ENCODE results near the gene PFKFB4. TPM values are rescaled to one million over a fixed set of nuclear protein-coding genes. Genes with fewer than 3 reads are reported as not detected.

The PFKFB4 gene
- total and polyA plus RNA-seq, 4 donors: 13.2 to 18.3 (median 14.7) TPM

GRCh38 chr3:48519277-48519643, 37.3 kb downstream of the PFKFB4 start:
- no peaks in the 10 kb centered on the region for H3K27me3 ChIP-seq (ENCODE audit: control insufficient read depth, insufficient read depth, low read length)
- H3K36me3 ChIP-seq (ENCODE audit: control insufficient read depth, insufficient read depth, low read length): peaks cover 55% of the 10 kb centered on the region
- H3K4me3 ChIP-seq (ENCODE audit: low read depth, low read length): no peak overlapping the region
- no peaks in the 10 kb centered on the region for H3K4me1 ChIP-seq (ENCODE audit: control insufficient read depth, insufficient read depth, low read length)
- H3K9me3 ChIP-seq (ENCODE audit: control insufficient read depth, insufficient read depth, low read length): no peaks in the 10 kb centered on the region
- no peak for DNase-seq (ENCODE audit: low read depth in 4 of 6, low spot score in 6 of 6)
- H3K27ac ChIP-seq (ENCODE audit: low read depth, low read length): no peak overlapping the region
- WGBS (ENCODE audit: insufficient coverage): 94% methylated on average over 8 of the region's 9 CpGs

GRCh38 chr3:48518638-48519276, 37.8 kb downstream of the PFKFB4 start:
- Histone ChIP-seq H3K36me3 (ENCODE audit: control insufficient read depth, insufficient read depth, low read length) (peaks cover 53% of the 10 kb centered on the region), H3K4me3 (ENCODE audit: low read depth, low read length) (no peak overlapping the region), H3K27me3 (ENCODE audit: control insufficient read depth, insufficient read depth, low read length) (no peaks in the 10 kb centered on the region), H3K4me1 (ENCODE audit: control insufficient read depth, insufficient read depth, low read length) (no peaks in the 10 kb centered on the region), H3K27ac (ENCODE audit: low read depth, low read length) (no peak overlapping the region), H3K9me3 (ENCODE audit: control insufficient read depth, insufficient read depth, low read length) (no peaks in the 10 kb centered on the region)
- 82% methylated on average over 10 of the region's 12 CpGs for WGBS (ENCODE audit: insufficient coverage)
- no peak for DNase-seq (ENCODE audit: low read depth in 4 of 6, low spot score in 6 of 6)

- Histone ChIP-seq H3K27ac (ENCODE audit: low read depth, low read length) (no peak overlapping the region), H3K36me3 (ENCODE audit: control insufficient read depth, insufficient read depth, low read length) (peaks cover 48% of the 10 kb centered on the region), H3K9me3 (ENCODE audit: control insufficient read depth, insufficient read depth, low read length) (no peaks in the 10 kb centered on the region), H3K4me1 (ENCODE audit: control insufficient read depth, insufficient read depth, low read length) (no peaks in the 10 kb centered on the region), H3K27me3 (ENCODE audit: control insufficient read depth, insufficient read depth, low read length) (no peaks in the 10 kb centered on the region), H3K4me3 (ENCODE audit: low read depth, low read length) (no peak overlapping the region)
- 94% methylated on average over 6 of the region's 6 CpGs for WGBS (ENCODE audit: insufficient coverage)
- DNase-seq (ENCODE audit: low read depth in 4 of 6, low spot score in 6 of 6): no peak
These were observed 38.5 kb downstream of the PFKFB4 start for GRCh38 chr3:48518069-48518468.

- no peak for DNase-seq (ENCODE audit: low read depth in 4 of 6, low spot score in 6 of 6)
- WGBS (ENCODE audit: insufficient coverage): 89% methylated on average over 8 of the region's 8 CpGs
- Histone ChIP-seq H3K9me3 (ENCODE audit: control insufficient read depth, insufficient read depth, low read length) (no peaks in the 10 kb centered on the region), H3K36me3 (ENCODE audit: control insufficient read depth, insufficient read depth, low read length) (peaks cover 40% of the 10 kb centered on the region), H3K4me3 (ENCODE audit: low read depth, low read length) (no peak overlapping the region), H3K27ac (ENCODE audit: low read depth, low read length) (no peak overlapping the region), H3K27me3 (ENCODE audit: control insufficient read depth, insufficient read depth, low read length) (no peaks in the 10 kb centered on the region), H3K4me1 (ENCODE audit: control insufficient read depth, insufficient read depth, low read length) (no peaks in the 10 kb centered on the region)
These were observed 40.0 kb downstream of the PFKFB4 start for GRCh38 chr3:48516571-48516970.

GRCh38 chr3:48514431-48515227, 42.0 kb downstream of the PFKFB4 start:
- H3K4me3 ChIP-seq (ENCODE audit: low read depth, low read length): no peak overlapping the region
- H3K27ac ChIP-seq (ENCODE audit: low read depth, low read length): no peak overlapping the region
- no peaks in the 10 kb centered on the region for H3K4me1 ChIP-seq (ENCODE audit: control insufficient read depth, insufficient read depth, low read length)
- no peaks in the 10 kb centered on the region for H3K9me3 ChIP-seq (ENCODE audit: control insufficient read depth, insufficient read depth, low read length)
- peaks cover 22% of the 10 kb centered on the region for H3K36me3 ChIP-seq (ENCODE audit: control insufficient read depth, insufficient read depth, low read length)
- no peak for DNase-seq (ENCODE audit: low read depth in 4 of 6, low spot score in 6 of 6)
- WGBS (ENCODE audit: insufficient coverage): 83% methylated on average over 5 of the region's 8 CpGs
- H3K27me3 ChIP-seq (ENCODE audit: control insufficient read depth, insufficient read depth, low read length): no peaks in the 10 kb centered on the region

GRCh38 chr3:48511551-48511950, 45.1 kb downstream of the PFKFB4 start:
- no peaks in the 10 kb centered on the region for H3K4me1 ChIP-seq (ENCODE audit: control insufficient read depth, insufficient read depth, low read length)
- H3K27ac ChIP-seq (ENCODE audit: low read depth, low read length): no peak overlapping the region
- H3K4me3 ChIP-seq (ENCODE audit: low read depth, low read length): no peak overlapping the region
- H3K9me3 ChIP-seq (ENCODE audit: control insufficient read depth, insufficient read depth, low read length): no peaks in the 10 kb centered on the region
- no peaks in the 10 kb centered on the region for H3K36me3 ChIP-seq (ENCODE audit: control insufficient read depth, insufficient read depth, low read length)
- H3K27me3 ChIP-seq (ENCODE audit: control insufficient read depth, insufficient read depth, low read length): no peaks in the 10 kb centered on the region
- no peak for DNase-seq (ENCODE audit: low read depth in 4 of 6, low spot score in 6 of 6)
- no CpG with 5 or more reads among the region's 4 CpGs for WGBS (ENCODE audit: insufficient coverage)

- no peak overlapping the region for H3K27ac ChIP-seq (ENCODE audit: low read depth, low read length)
- 52% methylated on average over 7 of the region's 10 CpGs for WGBS (ENCODE audit: insufficient coverage)
- H3K27me3 ChIP-seq (ENCODE audit: control insufficient read depth, insufficient read depth, low read length): no peaks in the 10 kb centered on the region
- no peaks in the 10 kb centered on the region for H3K36me3 ChIP-seq (ENCODE audit: control insufficient read depth, insufficient read depth, low read length)
- H3K4me3 ChIP-seq (ENCODE audit: low read depth, low read length): no peak overlapping the region
- DNase-seq (ENCODE audit: low read depth in 4 of 6, low spot score in 6 of 6): no peak
- no peaks in the 10 kb centered on the region for H3K9me3 ChIP-seq (ENCODE audit: control insufficient read depth, insufficient read depth, low read length)
- H3K4me1 ChIP-seq (ENCODE audit: control insufficient read depth, insufficient read depth, low read length): peaks cover 27% of the 10 kb centered on the region
These were observed 49.1 kb downstream of the PFKFB4 start for GRCh38 chr3:48507256-48508061.

GRCh38 chr3:48505968-48506504, 50.6 kb downstream of the PFKFB4 start:
- 88% methylated on average over 5 of the region's 6 CpGs for WGBS (ENCODE audit: insufficient coverage)
- no peaks in the 10 kb centered on the region for H3K9me3 ChIP-seq (ENCODE audit: control insufficient read depth, insufficient read depth, low read length)
- H3K27ac ChIP-seq (ENCODE audit: low read depth, low read length): no peak overlapping the region

GRCh38 chr3:48505146-48505545, 51.5 kb downstream of the PFKFB4 start:
- WGBS (ENCODE audit: insufficient coverage): 95% methylated on average over 1 of the region's 2 CpGs
- Histone ChIP-seq H3K36me3 (ENCODE audit: control insufficient read depth, insufficient read depth, low read length) (peaks cover 7% of the 10 kb centered on the region), H3K9me3 (ENCODE audit: control insufficient read depth, insufficient read depth, low read length) (no peaks in the 10 kb centered on the region), H3K4me1 (ENCODE audit: control insufficient read depth, insufficient read depth, low read length) (peaks cover 27% of the 10 kb centered on the region), H3K4me3 (ENCODE audit: low read depth, low read length) (no peak overlapping the region), H3K27me3 (ENCODE audit: control insufficient read depth, insufficient read depth, low read length) (no peaks in the 10 kb centered on the region), H3K27ac (ENCODE audit: low read depth, low read length) (no peak overlapping the region)
- DNase-seq (ENCODE audit: low read depth in 4 of 6, low spot score in 6 of 6): no peak

More at GRCh38 chr3:48505968-48506504, 50.6 kb downstream of the PFKFB4 start:
- Histone ChIP-seq H3K4me3 (ENCODE audit: low read depth, low read length) (no peak overlapping the region), H3K4me1 (ENCODE audit: control insufficient read depth, insufficient read depth, low read length) (peaks cover 27% of the 10 kb centered on the region), H3K27me3 (ENCODE audit: control insufficient read depth, insufficient read depth, low read length) (no peaks in the 10 kb centered on the region), H3K36me3 (ENCODE audit: control insufficient read depth, insufficient read depth, low read length) (peaks cover 3% of the 10 kb centered on the region)
- no peak for DNase-seq (ENCODE audit: low read depth in 4 of 6, low spot score in 6 of 6)
